NCI-H69 (cell line): ENCODE data around the gene CCDC191.

Source experiments
- DNase-seq: peaks from one replicate; lab custom pipeline; 2025; lab: John Stamatoyannopoulos, UW

Gene CCDC191

DNA sequence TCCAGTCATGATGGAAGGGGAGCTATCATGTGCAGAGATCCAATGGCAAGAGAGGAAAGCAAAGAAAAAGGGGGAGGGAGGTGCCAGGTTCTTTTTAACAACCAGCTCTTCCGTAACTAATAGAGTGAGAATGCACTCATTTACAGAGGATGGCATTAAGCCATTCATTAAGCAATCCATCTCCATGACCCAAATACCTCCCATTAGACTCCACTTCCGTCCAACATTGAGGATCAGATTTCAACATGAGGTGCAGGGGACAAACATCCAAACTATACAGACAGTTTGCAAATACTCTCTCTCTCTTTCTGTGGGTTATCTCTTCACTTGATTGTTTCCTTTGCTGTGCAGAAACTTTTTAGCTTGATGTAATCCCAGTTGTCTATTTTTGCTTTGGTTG is 87.3 kb downstream of the CCDC191 start:
- DNase-seq = peak; percentile 16

- DNase-seq = no peak
Observed at GRCh38 chr3:113966172-113966571, 90.2 kb downstream of the CCDC191 start.

GRCh38 chr3:113963879-113964278 is 92.4 kb downstream of the CCDC191 start:
- no peak for DNase-seq

DNA sequence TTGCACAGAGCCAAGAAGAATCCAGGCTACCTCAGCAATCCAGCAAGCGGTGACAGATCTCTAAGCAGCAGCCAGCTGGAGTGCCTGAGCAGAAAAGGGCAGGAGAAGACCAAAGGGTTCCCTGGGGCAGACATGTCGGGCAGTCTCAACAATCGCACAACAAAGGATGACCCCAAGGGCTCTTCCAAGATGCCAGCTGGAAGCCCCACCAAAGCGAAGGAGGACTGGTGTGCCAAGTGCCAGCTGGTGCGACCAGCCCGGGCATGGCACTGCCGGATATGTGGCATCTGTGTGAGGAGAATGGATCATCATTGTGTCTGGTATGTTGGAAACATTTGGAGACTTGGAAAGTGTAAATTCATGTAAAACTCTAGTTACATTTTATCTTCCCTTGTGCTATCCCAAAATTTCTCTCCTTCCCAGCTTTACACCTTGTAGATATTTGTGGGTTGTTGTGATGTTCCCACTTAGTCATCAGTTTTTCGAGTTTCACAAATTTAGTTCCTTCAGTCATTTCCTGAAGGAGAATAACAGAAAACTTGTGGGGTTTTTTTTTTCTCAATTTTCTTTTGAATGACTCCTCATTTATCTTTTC is 102.1 kb downstream of the CCDC191 start:
- no peak for DNase-seq

DNA sequence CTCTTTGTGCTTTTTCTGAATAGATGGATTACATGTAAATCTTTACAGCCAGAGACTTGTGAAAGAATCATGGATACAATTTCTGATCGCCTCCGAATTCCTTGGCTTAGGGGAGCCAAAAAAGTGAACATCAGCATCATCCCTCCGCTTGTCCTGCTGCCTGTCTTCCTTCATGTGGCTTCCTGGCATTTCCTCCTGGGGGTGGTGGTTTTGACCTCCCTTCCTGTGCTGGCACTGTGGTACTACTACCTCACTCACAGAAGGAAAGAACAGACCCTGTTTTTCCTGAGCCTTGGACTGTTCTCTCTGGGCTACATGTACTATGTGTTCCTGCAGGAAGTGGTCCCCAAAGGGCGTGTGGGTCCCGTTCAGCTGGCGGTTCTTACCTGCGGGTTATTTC is 102.6 kb downstream of the CCDC191 start:
- DNase-seq = no peak

GRCh38 chr3:113952921-113953320 is 103.4 kb downstream of the CCDC191 start:
- DNase-seq = no peak

- peak; percentile 59 for DNase-seq
Observed at GRCh38 chr3:113948015-113948917, 108.1 kb downstream of the CCDC191 start.

GRCh38 chr3:113947372-113948014 is 108.8 kb downstream of the CCDC191 start, which contains the start of gene ZDHHC23:
TSS of gene ZDHHC23 (plus strand) at chr3:113948013. CDS start at chr3:113948803, 790 bp downstream.
- DNase-seq = peak; percentile 80

- DNase-seq = no peak
Observed at GRCh38 chr3:113946831-113947230, 109.5 kb downstream of the CCDC191 start.

DNA sequence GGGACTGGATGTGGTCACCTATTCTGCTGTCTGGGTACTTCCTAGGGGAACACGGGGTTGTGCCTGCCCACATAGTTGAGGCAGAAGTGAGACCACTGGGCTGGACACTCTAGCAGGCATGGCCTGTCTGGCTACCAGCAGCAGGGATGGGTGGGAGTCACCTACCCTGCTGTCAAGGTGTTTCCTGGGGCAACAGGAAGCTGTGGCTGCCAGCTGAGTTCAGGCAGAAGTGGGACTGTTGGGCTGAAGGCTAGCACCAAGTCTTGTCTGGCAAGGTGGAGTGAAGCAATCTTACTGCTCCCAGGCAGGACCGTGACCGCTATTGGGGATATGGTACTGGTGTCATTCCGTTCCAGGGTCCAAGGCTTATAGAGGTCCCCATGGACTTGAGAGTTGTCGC is 128.8 kb downstream of the CCDC191 start:
- no peak for DNase-seq

DNA sequence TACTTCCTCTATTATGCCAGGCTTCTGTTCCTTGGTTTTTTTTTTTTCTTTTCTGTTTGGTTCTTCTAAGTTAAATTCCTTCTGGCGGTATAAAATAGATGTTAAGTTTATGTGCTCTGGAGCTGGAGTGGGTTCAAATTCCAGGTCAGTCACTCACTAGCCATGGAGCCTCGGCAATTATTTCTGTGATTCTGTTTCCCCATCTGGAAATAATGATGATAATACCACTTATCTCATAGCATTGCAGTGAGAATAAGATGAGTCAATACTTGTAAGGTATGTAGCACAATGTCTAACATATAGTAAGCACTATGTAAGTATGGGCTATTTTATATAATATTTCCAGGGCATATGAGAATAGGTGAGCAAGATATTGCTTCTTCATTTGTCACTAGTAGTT is 141.7 kb downstream of the CCDC191 start:
- no peak for DNase-seq
